Activated CD4-positive, alpha-beta T cell treated with anti-CD3 and anti-CD28 coated beads, Interleukin-2, amount 50 U/mL, for 4 hours (primary cell): ENCODE data around the gene ESPL1.

Source experiments
- DNase-seq, 2 experiments: peaks; one replicate each; pipeline ENCODE4 v3.0.0-alpha.2; 2020

ESPL1 gene

GRCh38 chr12:53267999-53268629 lies at the start of gene ESPL1:
Gene ESPL1, plus strand, starts transcription at chr12:53268299. Its CDS starts 468 bp downstream, at chr12:53268767.
- peak; percentile 72 for DNase-seq

- DNase-seq = no peak
These were observed 49.4 kb upstream of the ESPL1 start for GRCh38 chr12:53218551-53219291.

GRCh38 chr12:53219292-53219955 lies 48.7 kb upstream of the ESPL1 start:
- peak; percentile 54 to 63 for DNase-seq

- peak; percentile 69 to 70 for DNase-seq
These were observed 48.0 kb upstream of the ESPL1 start for GRCh38 chr12:53219956-53220693.

DNA sequence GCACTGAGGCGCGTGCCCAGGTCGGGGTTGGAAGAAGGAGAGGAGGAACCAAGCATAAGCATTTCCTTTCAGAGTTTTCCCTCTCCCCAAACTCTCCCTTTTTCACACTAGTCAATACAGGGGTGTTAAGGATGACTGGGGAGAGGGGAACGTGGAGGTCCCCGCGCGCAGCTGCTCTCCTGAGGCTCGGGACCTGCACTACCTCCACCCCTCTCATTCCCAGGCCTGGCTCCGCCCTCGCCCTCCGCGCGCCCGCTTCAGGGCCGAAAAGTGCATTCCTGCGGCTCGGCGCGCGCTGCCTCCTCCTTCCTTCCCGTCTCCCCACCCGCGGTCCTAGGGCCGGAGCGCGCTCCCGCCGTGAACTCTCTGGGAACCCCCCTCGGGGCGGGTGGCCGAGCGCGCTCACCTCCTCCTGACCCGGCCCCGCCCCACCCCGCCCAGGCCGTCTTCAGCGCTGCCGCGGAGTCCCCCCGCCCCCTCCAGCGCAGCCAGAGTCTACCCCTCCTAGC lies 47.4 kb upstream of the ESPL1 start:
- DNase-seq = peak; percentile 59 to 63

DNA sequence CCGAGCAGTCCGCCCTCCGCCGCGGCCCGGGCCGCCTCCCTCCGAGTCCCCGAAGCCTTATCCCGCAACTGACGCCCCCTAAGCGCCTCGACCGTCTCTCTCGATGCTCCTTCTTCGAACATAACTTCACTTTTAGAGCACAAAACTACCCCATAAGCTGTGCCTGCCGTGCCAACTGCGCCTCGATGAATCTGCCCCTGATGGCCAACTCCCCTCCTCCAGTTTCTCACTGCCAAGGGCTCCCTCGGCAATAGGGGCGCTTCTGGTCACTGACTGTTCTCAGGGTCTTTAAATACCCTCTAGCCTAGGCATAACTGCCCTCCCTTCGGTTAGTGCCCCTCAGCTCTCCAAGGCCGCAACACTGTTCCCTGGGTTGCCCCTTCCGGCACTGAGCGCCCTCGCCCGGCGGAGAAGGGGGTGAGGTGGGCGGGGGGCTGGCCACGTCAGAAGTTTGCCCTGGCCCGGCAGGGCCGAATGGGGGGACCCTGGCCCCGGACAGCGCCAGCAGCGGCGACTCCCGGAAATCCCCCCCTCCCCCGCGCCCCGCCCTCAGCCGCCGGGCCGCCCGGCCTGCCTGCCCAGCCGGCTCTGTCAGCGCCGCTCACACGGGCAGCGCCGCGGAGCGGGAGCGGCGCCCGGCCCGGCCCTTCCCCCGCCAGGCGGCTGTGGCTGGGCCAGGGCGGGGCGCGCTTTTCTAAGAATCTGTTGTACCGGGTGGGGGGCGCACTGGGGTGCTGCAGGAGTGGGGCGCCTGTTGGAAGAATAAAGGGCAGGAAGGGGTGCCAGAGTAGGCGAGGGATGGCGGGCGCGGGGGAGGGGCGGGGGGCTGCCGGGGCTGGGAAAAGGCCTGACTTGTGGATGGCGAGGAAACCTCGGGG lies 46.7 kb upstream of the ESPL1 start:
- no peak for DNase-seq

- DNase-seq = no peak
These were observed 45.9 kb upstream of the ESPL1 start for GRCh38 chr12:53222170-53222721.

- no peak for DNase-seq
These were observed 45.3 kb upstream of the ESPL1 start for GRCh38 chr12:53222806-53223261.

GRCh38 chr12:53223389-53224060 lies 44.6 kb upstream of the ESPL1 start:
- DNase-seq = no peak

- DNase-seq = no peak
These were observed 43.8 kb upstream of the ESPL1 start for GRCh38 chr12:53224061-53224896.

- DNase-seq = no peak
These were observed 43.0 kb upstream of the ESPL1 start for GRCh38 chr12:53224897-53225634.

- no peak for DNase-seq
These were observed 42.3 kb upstream of the ESPL1 start for GRCh38 chr12:53225635-53226424.

- DNase-seq = no peak
These were observed 41.3 kb upstream of the ESPL1 start for GRCh38 chr12:53226815-53227214.

DNA sequence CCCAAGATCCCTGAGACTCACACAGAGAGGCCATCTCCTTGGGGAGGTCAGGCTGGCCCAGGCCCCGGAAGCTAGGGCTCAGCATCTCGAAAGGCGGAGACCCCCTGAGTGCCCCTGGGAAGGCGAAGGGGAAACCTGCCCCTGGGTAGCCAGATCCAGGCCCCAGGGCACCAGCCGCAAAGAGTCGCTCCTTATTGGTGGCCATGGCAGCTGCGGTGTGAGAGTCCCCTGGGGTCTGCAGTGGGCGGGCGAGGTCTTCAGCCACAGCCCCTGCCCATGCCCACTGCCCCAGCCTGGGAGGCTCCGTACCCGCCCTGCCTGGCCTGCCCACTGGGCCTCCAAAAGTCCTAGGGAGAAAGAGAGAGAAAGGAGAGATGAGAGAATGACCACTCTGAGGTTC lies 40.8 kb upstream of the ESPL1 start:
- DNase-seq = no peak

- no peak for DNase-seq
These were observed 40.3 kb upstream of the ESPL1 start for GRCh38 chr12:53227836-53228235.

- no peak for DNase-seq
These were observed 38.6 kb upstream of the ESPL1 start for GRCh38 chr12:53229454-53229853.

GRCh38 chr12:53230108-53230845 lies 37.8 kb upstream of the ESPL1 start:
- no peak for DNase-seq

DNA sequence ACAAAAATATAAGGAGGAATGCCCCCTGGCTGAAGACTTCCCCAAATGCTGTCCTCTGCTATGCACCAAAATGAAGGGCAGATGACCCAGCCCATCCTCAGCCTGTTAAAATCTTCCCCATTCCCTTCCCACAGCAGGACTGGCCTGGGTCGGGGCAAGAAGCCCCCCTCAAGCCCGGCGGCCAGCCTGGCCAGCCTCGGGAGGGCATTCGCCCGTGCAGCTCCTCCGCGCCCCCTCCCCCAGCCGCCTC lies 36.5 kb upstream of the ESPL1 start:
- no peak for DNase-seq
